GM12878 (cell line): ENCODE results near the gene ECSIT. TPM values are rescaled to one million over a fixed set of nuclear protein-coding genes. Genes with fewer than 3 reads are reported as not detected.

Source experiments
- ATAC-seq: fragments of 200-7000 bp; cut with Tn5 transposase; 3 replicates; pipeline ENCODE4 v1.9.1; 2020; ENCODE audit warnings: mild to moderate bottlenecking, moderate library complexity
- BruUV-seq: library from RNA; stranded (reverse); fragments of 400-500 nt; replicated peaks from 2 replicates; lab custom pipeline; 2021; lab: Mats Ljungman, UMichigan
- CTCF ChIA-PET: fragments of 300-600 bp; sonication (Branson Sonifier 250); formaldehyde crosslinking; extraction: SDS; loops from one replicate; lab custom pipeline; 2021; ENCODE audit warnings: inconsistent platforms; lab: Yijun Ruan, JAX
- POLR2A ChIA-PET: fragments of 350-600 bp; formaldehyde crosslinking; extraction: SDS; loops from one replicate; lab custom pipeline; 2021; ENCODE audit warnings: inconsistent platforms; lab: Charles Lee
- RAD21 ChIA-PET: fragments of 300-600 bp; sonication (Branson Sonifier 250); formaldehyde crosslinking; loops from one replicate; lab custom pipeline; 2023; ENCODE audit warnings: antibody characterized with exemption; ENCODE audit not compliant: unreplicated experiment; lab: Charles Lee
- SMC1A ChIA-PET: fragments of 300-600 bp; sonication (Branson Sonifier 250); formaldehyde crosslinking; loops from one replicate; lab custom pipeline; 2023; ENCODE audit not compliant: unreplicated experiment, uncharacterized antibody; lab: Charles Lee
- DNase-seq: peaks from one replicate; pipeline ENCODE4 v3.0.0-alpha.2; 2011; ENCODE audit warnings: low read depth, low spot score
- FAIRE-seq: peaks from 3 replicates; lab custom pipeline; 2011; peaks lifted over from hg19 to GRCh38; lab: Jason Lieb, UNC
- H2AFZ ChIP-seq: 2 replicates; pipeline ENCODE4 v1.6.0; 2011; ENCODE audit warnings: low read depth, low read length, control low read depth; ENCODE audit not compliant: control insufficient read depth
- H3K27ac ChIP-seq: 2 replicates; pipeline ENCODE4 v1.5.1; 2011; ENCODE audit warnings: control low read depth; ENCODE audit not compliant: control insufficient read depth, insufficient read depth
- H3K27me3 ChIP-seq, 2 experiments: replicated peaks in 1 of 2; 2 replicates each; pipeline versions ENCODE4 v1.6.0 to v1.6.1; 2011; ENCODE audit warnings: low read length in 1 of 2; ENCODE audit not compliant: control insufficient read depth in 2 of 2, insufficient read depth in 2 of 2
- H3K36me3 ChIP-seq, 2 experiments: 2 replicates each; pipeline ENCODE4 v1.5.1; 2011; ENCODE audit warnings: low read length in 1 of 2; ENCODE audit not compliant: control insufficient read depth in 2 of 2, insufficient read depth in 2 of 2
- H3K4me1 ChIP-seq: 2 replicates; pipeline ENCODE4 v1.6.1; 2011; ENCODE audit warnings: mild to moderate bottlenecking, low read length, moderate library complexity, mixed read lengths; ENCODE audit not compliant: control insufficient read depth, insufficient read depth
- H3K4me2 ChIP-seq: 2 replicates; pipeline ENCODE4 v1.6.0; 2011; ENCODE audit warnings: control low read depth; ENCODE audit not compliant: control insufficient read depth, insufficient read depth
- H3K4me3 ChIP-seq: fragments of 200-600 bp; sonication (generic); 2 replicates; pipeline ENCODE4 v1.5.1; 2016
- H3K79me2 ChIP-seq: 2 replicates; pipeline ENCODE4 v1.6.0; 2011; ENCODE audit warnings: low read length; ENCODE audit not compliant: control insufficient read depth, insufficient read depth
- H3K9ac ChIP-seq: 2 replicates; pipeline ENCODE4 v1.8.0; 2011; ENCODE audit warnings: low read length, control low read depth, mixed read lengths; ENCODE audit not compliant: control insufficient read depth, insufficient read depth
- H3K9me3 ChIP-seq: replicated peaks from 3 replicates; pipeline ENCODE4 v1.5.1; 2011; ENCODE audit warnings: mild to moderate bottlenecking, low read length; ENCODE audit not compliant: control insufficient read depth, insufficient read depth
- H4K20me1 ChIP-seq: 2 replicates; pipeline ENCODE4 v1.6.0; 2011; ENCODE audit not compliant: control insufficient read depth, insufficient read depth
- CREB1 ChIP-seq: IDR thresholded peaks from 2 replicates; pipeline ENCODE4 v1.6.1; 2012; ENCODE audit warnings: low read depth, mild to moderate bottlenecking, inconsistent platforms
- HDAC6 ChIP-seq: fragments of 200-600 bp; sonication (generic); IDR thresholded peaks from one replicate; pipeline ENCODE4 v1.8.0; 2017; ENCODE audit warnings: antibody characterized with exemption; ENCODE audit not compliant: unreplicated experiment
- MYC ChIP-seq: IDR thresholded peaks from 2 replicates; pipeline ENCODE4 v1.6.1; 2011; ENCODE audit warnings: mild to moderate bottlenecking, low read length, moderate library complexity, inconsistent platforms; ENCODE audit not compliant: insufficient read depth, insufficient replicate concordance, insufficient read length, severe bottlenecking
- POLR2A ChIP-seq: IDR thresholded peaks from 2 replicates; pipeline ENCODE4 v1.6.1; 2011; ENCODE audit warnings: low read depth, mild to moderate bottlenecking, low read length
- POLR2AphosphoS5 ChIP-seq: IDR thresholded peaks from 2 replicates; pipeline ENCODE4 v1.6.1; 2011; ENCODE audit warnings: mild to moderate bottlenecking, low read length, inconsistent platforms
- RCOR1 ChIP-seq: conservative IDR thresholded peaks from 2 replicates; pipeline ENCODE4 v1.6.1; 2012; ENCODE audit warnings: low read depth, low read length, improper control_type of control experiment
- SMC3 ChIP-seq: IDR thresholded peaks from 2 replicates; pipeline ENCODE4 v1.6.1; 2011; ENCODE audit warnings: low read length, improper control_type of control experiment, borderline replicate concordance
- WGBS: methylation state at CpG from one replicate; pipeline ENCODE4 v1.1.6; 2016; ENCODE audit warnings: low lambda C conversion rate; ENCODE audit not compliant: insufficient replicate concordance, insufficient coverage; ENCODE audit errors: missing lambda C conversion rate; 5-methylcytosine and 5-hydroxymethylcytosine counted together
- in situ Hi-C: fragments of 300-500 bp; cut with MboI; formaldehyde crosslinking; loops from 9 replicates; pipeline ENCODE4 v1.14.3; 2018; ENCODE audit warnings: mixed read lengths
- intact Hi-C: fragments of 100-400 bp; cut with micrococcal nuclease; formaldehyde crosslinking; loops from one replicate; pipeline ENCODE4 v1.14.2; 2022; ENCODE audit not compliant: unreplicated experiment
- polyA plus RNA-seq, 11 experiments: library from polyadenylated mRNA; depleted of rRNA in 4 of 11; unstranded in 6 of 11; stranded (reverse) in 5 of 11; fragments of >200 nt; fragmentation: Nextera tagmentation in 4 of 11; fragmentation: Illumina TruSeq in 1 of 11; extraction: Ambion mirVana in 4 of 11; extraction: Trizol in 1 of 11; gene quantifications; 1 replicate in 1 of 11; 2 replicates in 10 of 11; pipeline versions ENCODE4 v1.2.1 to v1.2.3, GENCODE V29; 2011 to 2016; ENCODE audit warnings: inconsistent platforms in 2 of 11, missing spikeins in 2 of 11, low read depth in 1 of 11
- total RNA-seq, 4 experiments: library from RNA; depleted of rRNA in 3 of 4; stranded (reverse); fragments of >200 nt in 3 of 4; fragmentation: Illumina TruSeq in 1 of 4; extraction: Trizol in 1 of 4; gene quantifications; 2 replicates each; pipeline versions ENCODE4 v1.2.1 to v1.2.3, GENCODE V29; 2013 to 2021
- TF ChIP-seq, protein P1 (sequence below): fragments of 450-650 bp; IDR thresholded peaks from 2 replicates; pipeline ENCODE4 v1.6.1; 2017; ENCODE audit warnings: antibody characterized with exemption, mild to moderate bottlenecking, moderate library complexity
- TF ChIP-seq, protein P2 (sequence below): IDR thresholded peaks from 2 replicates; pipeline ENCODE4 v1.6.1; 2011; ENCODE audit warnings: low read depth, low read length, improper control_type of control experiment, borderline replicate concordance
- TF ChIP-seq, protein P3 (sequence below): fragments of 450-650 bp; formaldehyde crosslinking; IDR thresholded peaks from 2 replicates; pipeline ENCODE4 v1.5.0; 2022; ENCODE audit warnings: mild to moderate bottlenecking, missing genetic modification characterization

Gene ECSIT
- total and polyA plus RNA-seq, 10 of the 15 experiments (the other 5 are each of a cell fraction or from before 2014, with no cell fraction given): 1.0 to 59.6 (median 41.3) TPM

DNA sequence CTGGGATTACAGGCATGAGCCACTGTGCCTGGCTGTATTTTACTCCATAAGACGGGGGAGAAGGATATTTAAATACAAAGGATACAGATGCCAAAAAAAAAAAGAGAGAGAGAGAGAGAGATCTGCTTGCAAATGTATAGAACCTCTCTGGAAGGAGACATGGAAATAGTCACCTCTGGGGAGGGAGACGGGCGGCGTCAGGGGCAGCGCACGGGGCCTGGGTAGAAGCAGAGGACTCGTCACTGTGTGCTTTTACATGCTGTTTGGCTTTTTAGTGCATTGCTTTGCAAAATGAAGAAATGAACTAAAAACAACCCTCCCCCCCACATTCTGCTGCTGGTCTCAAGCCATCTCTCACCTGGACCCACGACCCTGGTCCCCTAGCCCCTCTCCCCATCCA, 18.5 kb downstream of the ECSIT start (continued):
- no peak for TF ChIP-seq MYC

- intact Hi-C loops (no loop called here), in situ Hi-C loops (no loop called here)
- Histone ChIP-seq H3K4me2 (no peak overlapping the region), H3K4me1 (no peaks in the 10 kb centered on the region), H3K36me3 (no peaks in the 10 kb centered on the region; a peak in 3 of 4 replicates), H3K9me3 (no peaks in the 10 kb centered on the region), H3K79me2 (peaks cover 4% of the 10 kb centered on the region), H2AFZ (no peak overlapping the region), H3K4me3 (no peak overlapping the region), H3K27me3 (no peaks in the 10 kb centered on the region), H3K9ac (no peak overlapping the region), H3K27ac (no peak overlapping the region), H4K20me1 (no peaks in the 10 kb centered on the region)
- FAIRE-seq (no peak), DNase-seq (no peak), ATAC-seq (no peak)
- ChIA-PET POLR2A (interaction anchor here (0.6 kb wide), 1 partner anchor 48 kb away, joined by 5 read pairs; no protein-coding TSS in a partner anchor), SMC1A (interaction anchor here (1.3 kb wide), 1 partner anchor 24 kb away, joined by 3 read pairs; no protein-coding TSS in a partner anchor), RAD21 (interaction anchor here (0.6 kb wide), 1 partner anchor 578 kb away, joined by 3 read pairs; no protein-coding TSS in a partner anchor), CTCF (interaction anchor here (0.7 kb wide), 1 partner anchor 473 kb away, joined by 4 read pairs; no protein-coding TSS in a partner anchor)
- TF ChIP-seq HDAC6: no peak
- TF ChIP-seq, protein P1, sequence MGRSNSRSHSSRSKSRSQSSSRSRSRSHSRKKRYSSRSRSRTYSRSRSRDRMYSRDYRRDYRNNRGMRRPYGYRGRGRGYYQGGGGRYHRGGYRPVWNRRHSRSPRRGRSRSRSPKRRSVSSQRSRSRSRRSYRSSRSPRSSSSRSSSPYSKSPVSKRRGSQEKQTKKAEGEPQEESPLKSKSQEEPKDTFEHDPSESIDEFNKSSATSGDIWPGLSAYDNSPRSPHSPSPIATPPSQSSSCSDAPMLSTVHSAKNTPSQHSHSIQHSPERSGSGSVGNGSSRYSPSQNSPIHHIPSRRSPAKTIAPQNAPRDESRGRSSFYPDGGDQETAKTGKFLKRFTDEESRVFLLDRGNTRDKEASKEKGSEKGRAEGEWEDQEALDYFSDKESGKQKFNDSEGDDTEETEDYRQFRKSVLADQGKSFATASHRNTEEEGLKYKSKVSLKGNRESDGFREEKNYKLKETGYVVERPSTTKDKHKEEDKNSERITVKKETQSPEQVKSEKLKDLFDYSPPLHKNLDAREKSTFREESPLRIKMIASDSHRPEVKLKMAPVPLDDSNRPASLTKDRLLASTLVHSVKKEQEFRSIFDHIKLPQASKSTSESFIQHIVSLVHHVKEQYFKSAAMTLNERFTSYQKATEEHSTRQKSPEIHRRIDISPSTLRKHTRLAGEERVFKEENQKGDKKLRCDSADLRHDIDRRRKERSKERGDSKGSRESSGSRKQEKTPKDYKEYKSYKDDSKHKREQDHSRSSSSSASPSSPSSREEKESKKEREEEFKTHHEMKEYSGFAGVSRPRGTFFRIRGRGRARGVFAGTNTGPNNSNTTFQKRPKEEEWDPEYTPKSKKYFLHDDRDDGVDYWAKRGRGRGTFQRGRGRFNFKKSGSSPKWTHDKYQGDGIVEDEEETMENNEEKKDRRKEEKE: no peak
- TF ChIP-seq POLR2AphosphoS5: no peak
- TF ChIP-seq, protein P2, sequence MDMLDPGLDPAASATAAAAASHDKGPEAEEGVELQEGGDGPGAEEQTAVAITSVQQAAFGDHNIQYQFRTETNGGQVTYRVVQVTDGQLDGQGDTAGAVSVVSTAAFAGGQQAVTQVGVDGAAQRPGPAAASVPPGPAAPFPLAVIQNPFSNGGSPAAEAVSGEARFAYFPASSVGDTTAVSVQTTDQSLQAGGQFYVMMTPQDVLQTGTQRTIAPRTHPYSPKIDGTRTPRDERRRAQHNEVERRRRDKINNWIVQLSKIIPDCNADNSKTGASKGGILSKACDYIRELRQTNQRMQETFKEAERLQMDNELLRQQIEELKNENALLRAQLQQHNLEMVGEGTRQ: no peak
- TF ChIP-seq CREB1: no peak
- TF ChIP-seq RCOR1: no peak
- TF ChIP-seq, protein P3, sequence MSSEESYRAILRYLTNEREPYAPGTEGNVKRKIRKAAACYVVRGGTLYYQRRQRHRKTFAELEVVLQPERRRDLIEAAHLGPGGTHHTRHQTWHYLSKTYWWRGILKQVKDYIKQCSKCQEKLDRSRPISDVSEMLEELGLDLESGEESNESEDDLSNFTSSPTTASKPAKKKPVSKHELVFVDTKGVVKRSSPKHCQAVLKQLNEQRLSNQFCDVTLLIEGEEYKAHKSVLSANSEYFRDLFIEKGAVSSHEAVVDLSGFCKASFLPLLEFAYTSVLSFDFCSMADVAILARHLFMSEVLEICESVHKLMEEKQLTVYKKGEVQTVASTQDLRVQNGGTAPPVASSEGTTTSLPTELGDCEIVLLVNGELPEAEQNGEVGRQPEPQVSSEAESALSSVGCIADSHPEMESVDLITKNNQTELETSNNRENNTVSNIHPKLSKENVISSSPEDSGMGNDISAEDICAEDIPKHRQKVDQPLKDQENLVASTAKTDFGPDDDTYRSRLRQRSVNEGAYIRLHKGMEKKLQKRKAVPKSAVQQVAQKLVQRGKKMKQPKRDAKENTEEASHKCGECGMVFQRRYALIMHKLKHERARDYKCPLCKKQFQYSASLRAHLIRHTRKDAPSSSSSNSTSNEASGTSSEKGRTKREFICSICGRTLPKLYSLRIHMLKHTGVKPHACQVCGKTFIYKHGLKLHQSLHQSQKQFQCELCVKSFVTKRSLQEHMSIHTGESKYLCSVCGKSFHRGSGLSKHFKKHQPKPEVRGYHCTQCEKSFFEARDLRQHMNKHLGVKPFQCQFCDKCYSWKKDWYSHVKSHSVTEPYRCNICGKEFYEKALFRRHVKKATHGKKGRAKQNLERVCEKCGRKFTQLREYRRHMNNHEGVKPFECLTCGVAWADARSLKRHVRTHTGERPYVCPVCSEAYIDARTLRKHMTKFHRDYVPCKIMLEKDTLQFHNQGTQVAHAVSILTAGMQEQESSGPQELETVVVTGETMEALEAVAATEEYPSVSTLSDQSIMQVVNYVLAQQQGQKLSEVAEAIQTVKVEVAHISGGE (CRISPR knock-in tag): no peak
- no peak for TF ChIP-seq SMC3
- TF ChIP-seq POLR2A: no peak
- BruUV-seq: no TSS peak
- WGBS: 84% methylated on average over 18 of the region's 18 CpGs
These were observed 21.4 kb downstream of the ECSIT start for GRCh38 chr19:11507370-11508078.
